Body of pancreas (tissue), 4 donors: ENCODE results near the gene ARHGAP22.

Experiments used
- CTCF ChIP-seq, 7 experiments: fragments of 450-650 bp in 4 of 7; fragments of 200-600 bp in 3 of 7; sonication (generic) in 3 of 7; IDR thresholded peaks; one replicate each; pipeline ENCODE4 v1.5.1; 2016 to 2019; ENCODE audit warnings: antibody characterized with exemption in 7 of 7
- POLR2A ChIP-seq, 3 donors: fragments of 450-650 bp; IDR thresholded peaks; one replicate each; pipeline ENCODE4 v1.6.1; 2016; ENCODE audit warnings: antibody characterized with exemption in 3 of 3, mild to moderate bottlenecking in 2 of 3

- no peak for TF ChIP-seq POLR2A (IDR thresholded peaks at IDR 0.05)
- TF ChIP-seq CTCF (IDR thresholded peaks at IDR 0.05): no peak
Observed at GRCh38 chr10:48587819-48588218, 17.1 kb downstream of the ARHGAP22 start.
